K562 (cell line): ENCODE data around the gene NTRK2. TPM values are rescaled to one million over a fixed set of nuclear protein-coding genes. Genes with fewer than 3 reads are reported as not detected.

Source experiments
- CREB3 ChIP-seq: fragments of 450-650 bp; conservative IDR thresholded peaks from 2 replicates; pipeline ENCODE4 v1.6.1; 2016; ENCODE audit warnings: missing genetic modification characterization, low read depth, mild to moderate bottlenecking, missing compliant biosample characterization, moderate library complexity
- CUX1 ChIP-seq: fragments of 200-800 bp; sonication (Bioruptor generic); IDR thresholded peaks from 2 replicates; pipeline ENCODE4 v1.6.1; 2016; ENCODE audit warnings: missing genetic modification characterization, missing compliant biosample characterization
- SIN3A ChIP-seq, 2 experiments: fragments of 150-350 bp in 1 of 2; IDR thresholded peaks; 2 replicates each; pipeline ENCODE4 v1.6.1; 2011 to 2016; ENCODE audit warnings: borderline replicate concordance in 2 of 2, low read depth in 2 of 2, low read length in 2 of 2, mild to moderate bottlenecking in 2 of 2, moderate library complexity in 2 of 2; ENCODE audit not compliant: control insufficient read depth in 1 of 2
- polyA plus RNA-seq, 8 experiments: library from polyadenylated mRNA; depleted of rRNA in 4 of 8; stranded (reverse) in 5 of 8; unstranded in 3 of 8; fragments of >200 nt; fragmentation: Nextera tagmentation in 2 of 8; fragmentation: Illumina TruSeq in 1 of 8; extraction: Ambion mirVana in 2 of 8; extraction: Trizol in 1 of 8; gene quantifications; 2 replicates each; pipeline versions ENCODE4 v1.2.1 to v1.2.3, GENCODE V29; 2011 to 2014; ENCODE audit warnings: inconsistent platforms in 1 of 8, missing spikeins in 1 of 8
- total RNA-seq, 7 experiments: library from RNA; depleted of rRNA in 6 of 7; stranded (reverse); fragments of >200 nt in 6 of 7; fragmentation: Illumina TruSeq in 2 of 7; extraction: Trizol in 2 of 7; gene quantifications; 2 replicates each; pipeline versions ENCODE4 v1.2.1 to v1.2.3, GENCODE V29; 2011 to 2021; ENCODE audit warnings: low replicate concordance in 1 of 7

The NTRK2 gene
- total and polyA plus RNA-seq, 9 of the 15 experiments (the other 6 are each of a cell fraction or from before 2014, with no cell fraction given), result not detected

- TF ChIP-seq CUX1 (CRISPR knock-in tag) (no peak), CREB3 (tag) (no peak), SIN3A (IDR thresholded peaks at IDR 0.05; ENCODE audit: borderline replicate concordance in 2 of 2, control insufficient read depth in 1 of 2, low read depth in 2 of 2, low read length in 2 of 2) (no peak)
These were observed 369.5 kb downstream of the NTRK2 start (continued) for GRCh38 chr9:85038824-85039608.
